ENCODE measurements around the gene DAAM1.

Gene DAAM1

GRCh38 chr14:59296508-59296907 lies 108.0 kb downstream of the DAAM1 start:
- DNase-seq, result no peak

DNA sequence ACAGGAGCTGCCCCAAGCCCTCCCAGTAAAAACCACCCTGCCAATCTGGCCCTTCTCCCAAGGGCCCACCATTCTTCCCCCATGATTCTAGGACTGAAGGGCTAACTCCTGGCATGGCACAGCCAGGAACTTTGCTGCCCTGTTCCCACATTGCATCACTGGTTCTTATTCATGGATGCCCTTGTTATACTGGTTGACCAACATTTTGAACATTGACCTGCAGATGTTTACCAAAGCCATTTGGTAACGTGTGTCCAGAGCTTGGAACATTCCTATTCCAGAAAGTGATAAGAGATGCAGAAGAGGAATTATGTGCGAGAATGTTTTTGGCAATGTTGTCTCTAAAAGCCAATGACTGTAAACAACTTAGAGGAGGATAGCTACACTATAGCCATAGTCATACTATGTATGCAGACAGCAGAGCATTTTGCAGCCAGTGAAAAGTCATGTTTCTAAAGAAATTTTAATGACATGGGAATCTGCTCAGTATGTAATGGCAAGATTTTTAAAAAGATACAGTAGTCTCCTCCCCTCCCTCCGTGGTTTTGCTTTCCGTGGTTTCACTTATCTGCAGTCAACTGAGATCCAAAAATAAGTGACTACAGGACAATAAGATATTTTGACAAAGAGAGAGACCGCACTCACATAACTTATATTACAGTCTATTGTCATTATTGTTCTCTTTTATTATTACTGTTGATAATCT lies 108.8 kb downstream of the DAAM1 start:
- DNase-seq, result no peak

- DNase-seq, result no peak
Observed at GRCh38 chr14:59299731-59300130, 111.3 kb downstream of the DAAM1 start.

DNA sequence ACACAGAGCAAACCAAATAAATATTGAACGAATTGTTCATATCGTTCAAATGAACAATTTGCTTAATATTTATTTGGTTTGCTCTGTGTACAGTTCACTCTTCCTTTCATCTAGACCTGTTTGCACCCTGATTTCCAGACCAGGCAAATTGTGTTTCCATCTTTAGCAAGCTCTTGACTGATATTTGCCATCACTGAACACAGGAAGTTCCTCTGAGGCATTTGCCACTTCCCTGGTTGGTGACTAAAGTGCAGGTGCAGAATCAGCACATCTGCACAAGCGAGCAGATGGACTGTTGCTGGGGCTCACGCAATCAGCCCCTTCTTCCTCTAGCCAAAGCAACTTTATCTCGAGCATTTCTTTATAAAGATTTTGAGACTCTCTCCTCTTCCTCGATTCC lies 112.9 kb downstream of the DAAM1 start:
- no peak for DNase-seq

- no peak for DNase-seq
Observed at GRCh38 chr14:59302313-59302712, 113.8 kb downstream of the DAAM1 start.

GRCh38 chr14:59303216-59303615 lies 114.7 kb downstream of the DAAM1 start:
- no peak for DNase-seq

- no peak for DNase-seq
Observed at GRCh38 chr14:59305231-59305630, 116.8 kb downstream of the DAAM1 start.

GRCh38 chr14:59305836-59306555 lies 117.5 kb downstream of the DAAM1 start:
- no peak for DNase-seq

DNA sequence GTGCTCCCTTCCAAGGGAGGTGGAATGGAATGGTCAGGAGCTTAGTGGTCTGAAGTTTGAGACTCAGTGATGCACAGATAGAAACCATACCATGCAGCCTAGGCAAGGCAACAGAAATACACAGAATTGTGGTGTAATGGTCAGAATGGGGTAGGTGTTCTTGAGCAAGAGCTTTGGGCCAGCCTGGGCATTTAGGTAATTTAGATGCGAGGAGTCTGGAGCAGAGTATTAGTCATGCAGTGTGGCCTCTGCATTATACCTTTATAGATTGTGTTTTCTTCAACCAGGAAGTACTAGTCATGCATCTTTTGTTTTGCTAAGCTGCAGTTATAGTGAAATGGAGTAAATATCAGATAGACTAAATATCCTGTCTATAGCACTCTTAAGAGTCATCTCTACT lies 118.3 kb downstream of the DAAM1 start:
- DNase-seq, result no peak

DNA sequence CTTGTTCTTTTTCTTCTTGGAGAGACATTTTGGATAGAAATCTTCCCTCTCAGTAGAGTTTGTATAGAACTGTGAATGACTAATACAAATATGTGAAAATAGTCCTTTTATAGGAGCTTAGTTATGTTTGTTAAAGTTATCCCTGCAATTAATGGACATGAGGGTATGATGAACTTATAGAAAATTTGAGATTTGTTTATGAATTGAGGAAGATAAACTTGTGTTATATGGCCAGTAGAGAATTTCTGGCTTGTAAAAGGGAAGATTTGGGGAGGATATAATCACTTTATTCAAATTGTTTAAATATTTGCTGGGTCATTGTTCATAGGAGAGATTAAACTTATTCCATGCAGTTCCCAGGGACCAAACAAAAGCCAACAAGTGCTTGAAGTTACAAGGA lies 119.6 kb downstream of the DAAM1 start:
- DNase-seq, result no peak

- no peak for DNase-seq
Observed at GRCh38 chr14:59308673-59309072, 120.2 kb downstream of the DAAM1 start.

GRCh38 chr14:59309291-59309900 lies 120.9 kb downstream of the DAAM1 start:
- no peak for DNase-seq

- DNase-seq, result no peak
Observed at GRCh38 chr14:59310633-59311032, 122.2 kb downstream of the DAAM1 start.

GRCh38 chr14:59311723-59312122 lies 123.3 kb downstream of the DAAM1 start:
- DNase-seq, result no peak

GRCh38 chr14:59313144-59313651 lies 124.7 kb downstream of the DAAM1 start:
- DNase-seq, result no peak

DNA sequence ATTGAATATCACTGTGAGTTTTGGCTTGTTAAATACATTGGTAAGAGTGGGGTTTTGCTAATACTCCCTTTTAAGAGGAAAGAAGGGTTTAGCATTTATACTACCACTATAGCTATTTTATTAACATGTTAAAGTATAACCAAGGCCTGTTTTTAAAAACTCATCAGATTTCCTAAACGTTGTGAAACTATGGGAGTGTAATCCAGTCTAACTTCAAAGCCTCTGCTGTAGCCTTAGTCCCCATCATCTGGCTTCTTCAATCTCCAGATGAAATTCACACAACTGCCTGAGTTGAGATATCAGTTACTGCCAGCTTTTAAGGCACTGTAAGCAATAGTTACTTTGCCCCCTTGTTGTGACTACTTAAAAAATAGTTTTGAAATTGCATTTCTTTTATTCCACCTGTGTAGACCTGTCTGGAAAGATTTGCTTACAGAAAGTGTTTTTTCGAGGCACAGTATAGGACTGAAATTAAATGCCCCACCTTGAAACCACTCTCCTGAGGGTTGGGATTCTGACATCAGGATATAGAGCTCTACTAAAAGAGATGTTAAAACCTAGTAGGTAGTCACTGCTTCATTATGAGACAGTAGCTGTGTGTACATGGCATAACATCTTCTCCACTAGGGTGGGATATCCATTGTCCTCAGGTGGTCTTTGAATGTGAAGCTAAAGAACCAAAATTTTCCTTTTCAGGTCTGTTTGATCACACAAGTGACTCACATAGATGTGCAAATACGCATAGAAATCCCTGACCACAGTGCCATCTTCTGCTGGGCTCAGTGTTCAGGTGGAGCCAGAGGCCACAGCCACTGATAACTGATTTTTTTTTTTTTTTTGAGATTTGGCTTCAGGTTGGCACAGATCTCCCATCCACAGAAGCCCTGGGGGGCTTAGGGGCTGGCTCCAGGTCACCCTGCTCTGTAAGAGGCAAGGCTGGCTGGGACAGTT lies 125.5 kb downstream of the DAAM1 start:
- no peak for DNase-seq

- DNase-seq, result no peak
Observed at GRCh38 chr14:59314953-59315599, 126.6 kb downstream of the DAAM1 start.

DNA sequence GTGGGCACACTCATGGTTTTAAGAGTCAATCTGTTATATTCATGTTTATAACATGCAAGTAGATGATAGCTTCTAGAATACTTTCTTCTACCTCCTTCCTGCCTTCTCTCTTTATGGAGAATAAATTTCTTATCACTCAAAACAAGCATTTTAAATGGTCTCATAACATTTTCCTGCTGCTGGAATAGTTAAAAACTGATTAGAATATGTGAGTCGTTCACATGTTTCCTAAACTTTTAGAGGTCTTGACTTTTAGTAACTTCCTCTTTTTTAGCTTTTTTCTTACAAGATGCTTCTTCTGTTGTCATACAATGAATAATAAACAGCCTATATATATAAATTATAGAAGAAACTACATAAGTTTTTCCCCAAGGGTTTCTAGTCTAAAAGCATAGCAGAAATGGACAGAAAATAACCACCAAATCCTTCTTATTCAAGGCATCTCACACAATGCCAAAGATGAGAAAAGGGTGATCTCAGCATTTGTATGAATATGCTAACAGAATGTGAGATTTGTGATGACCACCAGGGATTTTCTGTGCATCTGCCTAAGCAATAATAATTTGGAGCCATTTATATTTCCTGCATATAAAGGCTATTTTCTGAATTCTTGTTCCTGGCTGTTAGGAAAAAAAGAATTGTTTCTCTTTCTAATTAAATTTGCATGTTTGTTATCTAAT lies 127.8 kb downstream of the DAAM1 start:
- DNase-seq, result no peak

DNA sequence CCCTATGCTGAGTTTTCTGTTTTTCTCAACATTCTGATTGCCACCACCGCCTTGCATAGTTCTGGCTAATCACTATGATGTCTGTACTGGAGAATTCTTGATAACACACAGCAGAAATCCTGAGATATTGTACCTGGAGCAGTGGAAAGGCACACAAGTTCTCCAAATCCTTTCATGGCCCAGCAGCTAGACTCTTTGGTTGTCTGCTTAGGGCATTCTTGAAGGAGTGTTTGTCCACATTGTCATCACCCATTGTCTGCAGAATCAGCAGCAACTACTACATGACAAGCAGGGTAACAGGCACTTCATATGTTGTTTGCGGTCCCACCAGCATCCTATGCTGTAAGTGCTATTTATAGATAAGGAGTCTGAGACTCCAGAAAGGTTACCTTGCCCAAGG lies 128.9 kb downstream of the DAAM1 start:
- DNase-seq, result no peak

GRCh38 chr14:59317798-59318505 lies 129.5 kb downstream of the DAAM1 start:
- DNase-seq, result no peak

DNA sequence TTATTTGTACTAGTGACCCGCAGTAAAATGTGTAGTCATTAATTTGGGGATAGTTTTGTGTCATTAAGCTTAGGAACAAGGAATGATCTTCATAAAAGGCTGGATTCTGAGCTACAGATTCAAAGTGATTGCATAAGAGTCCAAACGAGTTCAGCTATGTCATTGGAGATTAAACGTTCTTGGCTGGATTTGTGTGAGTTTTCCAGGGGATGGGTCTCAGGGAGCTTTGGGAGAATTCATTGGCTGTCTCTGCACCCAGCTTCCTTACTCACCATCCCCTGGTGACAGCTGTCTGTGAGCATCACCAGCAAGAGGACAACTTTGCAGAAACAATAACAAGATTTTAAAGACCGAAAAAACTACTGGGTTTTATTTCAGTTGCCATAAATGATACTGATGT lies 130.4 kb downstream of the DAAM1 start:
- DNase-seq, result no peak
